Measurements from ENCODE around the gene PCAT7. TPM values are rescaled to one million over a fixed set of nuclear protein-coding genes. Genes with fewer than 3 reads are reported as not detected.

Gene PCAT7
- total RNA-seq, 1 experiment from 2014 or later: 4.0 TPM

- Histone ChIP-seq H2BK20ac (ENCODE audit: low read depth, low read length, poor library complexity, severe bottlenecking) (no peak overlapping the region), H3K27me3 (ENCODE audit: insufficient read depth, low read length) (no peaks in the 10 kb centered on the region), H4K5ac (ENCODE audit: insufficient read length, low read depth, low read length) (no peak overlapping the region), H2BK120ac (ENCODE audit: low read depth, low read length, poor library complexity, severe bottlenecking) (no peak overlapping the region), H3K18ac (ENCODE audit: insufficient read length, low read depth, low read length) (no peak overlapping the region), H3K4ac (ENCODE audit: low read depth, low read length) (no peak overlapping the region), H2BK12ac (ENCODE audit: insufficient read length, low read depth, low read length) (no peak overlapping the region), H4K20me1 (ENCODE audit: control insufficient read depth, insufficient read depth, insufficient read length) (no peaks in the 10 kb centered on the region), H3K79me2 (ENCODE audit: insufficient read depth, low read length) (no peaks in the 10 kb centered on the region), H2BK5ac (ENCODE audit: insufficient read length, low read length) (no peak overlapping the region), H3K14ac (ENCODE audit: insufficient read depth, low read length) (no peak overlapping the region), H4K8ac (replicated peaks; ENCODE audit: insufficient read length, low read depth, low read length) (no peak overlapping the region), H4K91ac (ENCODE audit: insufficient read length, low read depth, low read length) (no peak overlapping the region), H2AFZ (ENCODE audit: low read length) (no peak overlapping the region), H3K9ac (ENCODE audit: extremely low read depth, insufficient read length, low read length) (no peak overlapping the region), H3K9me3 (ENCODE audit: control insufficient read depth, low read depth, low read length) (no peaks in the 10 kb centered on the region), H3K27ac (ENCODE audit: insufficient read length, low read depth, low read length) (no peak overlapping the region), H3K56ac (ENCODE audit: insufficient read length, low read depth, low read length) (no peak overlapping the region), H3K4me1 (ENCODE audit: insufficient read depth, low read length) (no peaks in the 10 kb centered on the region), H3K4me2 (ENCODE audit: insufficient read depth, insufficient read length, low read length) (no peak overlapping the region), H3K23me2 (ENCODE audit: insufficient read length, low read depth, low read length, poor library complexity, severe bottlenecking) (no peaks in the 10 kb centered on the region), H3K23ac (ENCODE audit: insufficient read length, low read depth, low read length) (no peak overlapping the region), H3T11ph (ENCODE audit: low read length) (no peak overlapping the region), H3K79me1 (ENCODE audit: insufficient read depth, low read depth, low read length, poor library complexity, severe bottlenecking) (no peaks in the 10 kb centered on the region), H2AK5ac (ENCODE audit: insufficient read length, low read length) (no peak overlapping the region), H2BK15ac (ENCODE audit: low read depth, low read length) (no peak overlapping the region)
- peaks cover 16% of the 10 kb centered on the region for H3K27me3 Mint-ChIP-seq (ENCODE audit: low read depth)
- H3K9me3 Mint-ChIP-seq: no peaks in the 10 kb centered on the region
- DNase-seq: no peak
- peaks cover 4 to 6% of the 10 kb centered on the region in 2 experiments; a peak in 2 of 4 replicates for H3K4me1 Mint-ChIP-seq
- TF ChIP-seq CTCF (conservative IDR thresholded peaks at IDR 0.05): no peak
- no peak overlapping the region for H3K4me3 Mint-ChIP-seq
- H3K36me3 Mint-ChIP-seq (ENCODE audit: insufficient read depth in 1 of 3, low read depth in 3 of 3): no peaks in the 10 kb centered on the region; a peak in 2 of 7 replicates
- no peak overlapping the region for H3K27ac Mint-ChIP-seq
- no CpG with 5 or more reads among the region's 9 CpGs for WGBS (ENCODE audit: extremely low coverage, insufficient read length, low lambda C conversion rate)
Observed at GRCh38 chr9:94586814-94587213, 31.9 kb downstream of the PCAT7 start.
